ENCODE results near the gene RIMBP3C. TPM values are rescaled to one million over a fixed set of nuclear protein-coding genes. Genes with fewer than 3 reads are reported as not detected.

The RIMBP3C gene
- total and polyA plus RNA-seq, 12 donors: 0.05 to 0.32 (median 0.14) TPM; not detected in 6

GRCh38 chr22:21593406-21594232, 42.4 kb upstream of the RIMBP3C start:
- Histone ChIP-seq H3K9me3 (no peaks in the 10 kb centered on the region), H3K36me3 (peaks cover 0 to 60% (median 21%) of the 10 kb centered on the region in 9 donors), H3K4me3 (no peak overlapping the region), H3K27ac (peak overlapping the region in 5 of 10 donors; percentile 8 to 59 (median 29)), H3K4me1 (peaks cover 13 to 76% (median 64%) of the 10 kb centered on the region in 9 donors), H3K27me3 (no peaks in the 10 kb centered on the region)
- DNase-seq (peak; percentile 61 to 67), ATAC-seq (peak; percentile 59 to 79 (median 69))
- WGBS, 2 donors: 60 to 68% methylated on average over 11 of the region's 11 CpGs
- TF ChIP-seq, protein P1, sequence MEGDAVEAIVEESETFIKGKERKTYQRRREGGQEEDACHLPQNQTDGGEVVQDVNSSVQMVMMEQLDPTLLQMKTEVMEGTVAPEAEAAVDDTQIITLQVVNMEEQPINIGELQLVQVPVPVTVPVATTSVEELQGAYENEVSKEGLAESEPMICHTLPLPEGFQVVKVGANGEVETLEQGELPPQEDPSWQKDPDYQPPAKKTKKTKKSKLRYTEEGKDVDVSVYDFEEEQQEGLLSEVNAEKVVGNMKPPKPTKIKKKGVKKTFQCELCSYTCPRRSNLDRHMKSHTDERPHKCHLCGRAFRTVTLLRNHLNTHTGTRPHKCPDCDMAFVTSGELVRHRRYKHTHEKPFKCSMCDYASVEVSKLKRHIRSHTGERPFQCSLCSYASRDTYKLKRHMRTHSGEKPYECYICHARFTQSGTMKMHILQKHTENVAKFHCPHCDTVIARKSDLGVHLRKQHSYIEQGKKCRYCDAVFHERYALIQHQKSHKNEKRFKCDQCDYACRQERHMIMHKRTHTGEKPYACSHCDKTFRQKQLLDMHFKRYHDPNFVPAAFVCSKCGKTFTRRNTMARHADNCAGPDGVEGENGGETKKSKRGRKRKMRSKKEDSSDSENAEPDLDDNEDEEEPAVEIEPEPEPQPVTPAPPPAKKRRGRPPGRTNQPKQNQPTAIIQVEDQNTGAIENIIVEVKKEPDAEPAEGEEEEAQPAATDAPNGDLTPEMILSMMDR (IDR thresholded peaks at IDR 0.05): peak in 4 of 9 donors; percentile 9 to 31 (median 23)
- intact Hi-C loops (cut with DNase I): no loop called here

DNA sequence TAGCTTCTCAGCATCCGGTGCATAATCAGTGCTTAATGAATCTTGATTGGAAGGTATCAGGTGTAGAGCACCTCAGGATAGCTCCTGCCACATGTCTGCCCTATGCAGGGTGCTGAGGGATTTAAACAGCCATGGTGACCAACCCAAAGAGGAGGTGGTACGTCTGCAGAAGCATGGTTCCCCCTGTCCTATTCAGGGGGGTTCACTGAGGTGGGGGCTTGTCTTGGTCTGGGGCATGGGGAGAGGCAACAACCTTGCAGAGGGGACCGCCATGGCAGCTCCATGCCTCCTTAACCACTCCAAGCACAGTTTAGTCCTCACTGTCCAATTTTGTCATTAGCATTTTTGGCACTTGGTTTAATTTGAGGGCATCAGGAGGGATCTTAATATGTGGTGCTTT, 41.2 kb upstream of the RIMBP3C start:
- Histone ChIP-seq H3K4me3 (no peak overlapping the region), H3K9me3 (no peaks in the 10 kb centered on the region), H3K27ac (peak overlapping the region in 2 of 10 donors; percentile 25 to 46), H3K36me3 (peaks cover 0 to 59% (median 21%) of the 10 kb centered on the region in 9 donors), H3K4me1 (peaks cover 13 to 80% (median 71%) of the 10 kb centered on the region in 9 donors), H3K27me3 (no peaks in the 10 kb centered on the region)
- no peak for ATAC-seq
- intact Hi-C loops (cut with DNase I): no loop called here
- no peak for DNase-seq
- TF ChIP-seq, protein P1 (IDR thresholded peaks at IDR 0.05): no peak
- 84 to 86% methylated on average over 3 of the region's 3 CpGs for WGBS, 2 donors

- Histone ChIP-seq H3K36me3 (peaks cover 0 to 52% (median 21%) of the 10 kb centered on the region in 9 donors), H3K4me1 (peaks cover 13 to 87% (median 72%) of the 10 kb centered on the region in 9 donors), H3K27me3 (no peaks in the 10 kb centered on the region), H3K9me3 (no peaks in the 10 kb centered on the region), H3K27ac (peak overlapping the region in 3 of 10 donors; percentile 36 to 46 (median 40)), H3K4me3 (no peak overlapping the region)
- 50 to 66% methylated on average over 9 of the region's 9 CpGs for WGBS, 2 donors
- TF ChIP-seq, protein P1 (IDR thresholded peaks at IDR 0.05): no peak
- peak; percentile 63 to 86 (median 74) for ATAC-seq
- intact Hi-C loops (cut with DNase I): no loop called here
- DNase-seq: peak; percentile 56 to 57
These were observed 40.4 kb upstream of the RIMBP3C start for GRCh38 chr22:21591695-21592094.

DNA sequence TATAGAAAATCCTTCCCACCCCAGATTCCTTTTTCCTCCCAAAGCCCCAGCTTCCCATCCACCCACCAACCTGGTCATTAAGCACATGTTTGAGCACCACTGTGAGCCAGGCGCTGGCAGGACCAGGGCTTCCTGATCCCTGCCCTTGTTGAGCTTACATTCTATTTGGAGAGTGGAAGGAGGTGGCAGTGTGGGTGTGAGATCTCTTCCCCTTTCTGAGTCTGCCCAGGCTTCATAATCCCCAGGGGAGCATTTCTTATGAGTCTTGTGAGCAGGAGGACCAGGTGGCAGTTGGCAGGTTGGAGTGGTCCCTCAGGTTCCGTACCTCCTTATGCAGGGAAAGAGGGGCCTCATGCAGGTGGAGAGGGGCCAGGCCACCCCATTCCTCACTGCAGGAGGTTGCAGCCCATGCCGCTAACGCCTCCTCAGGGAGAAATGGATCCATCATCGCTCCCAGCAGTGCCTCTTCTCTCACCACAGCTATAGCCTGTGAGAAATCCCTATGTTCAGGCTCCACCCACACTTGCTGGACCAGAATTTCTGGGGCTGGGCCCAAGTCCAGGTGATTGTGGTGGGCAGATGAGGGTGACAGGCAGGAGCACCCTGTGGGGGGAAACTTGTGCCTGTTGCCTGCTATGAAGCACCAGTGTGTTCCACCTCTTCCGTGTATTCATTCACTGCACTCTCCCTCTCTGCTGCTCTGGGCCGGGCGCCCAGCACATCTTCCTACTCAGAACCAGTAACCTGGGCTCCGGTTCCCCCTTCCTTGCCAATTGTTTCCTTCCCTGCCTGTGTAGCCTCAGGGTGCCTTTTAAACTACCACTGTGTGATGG, 39.8 kb upstream of the RIMBP3C start:
- intact Hi-C loops (cut with DNase I): no loop called here
- DNase-seq (no peak), ATAC-seq (peak in 2 of 8 donors; percentile 9 to 11)
- H3K4me1 ChIP-seq: peaks cover 13 to 93% (median 72%) of the 10 kb centered on the region in 9 donors
- no peak overlapping the region for H3K4me3 ChIP-seq
- TF ChIP-seq, protein P1 (IDR thresholded peaks at IDR 0.05): no peak
- 79 to 85% methylated on average over 9 of the region's 9 CpGs for WGBS, 2 donors
- no peaks in the 10 kb centered on the region for H3K27me3 ChIP-seq
- peaks cover 0 to 48% (median 21%) of the 10 kb centered on the region in 9 donors for H3K36me3 ChIP-seq
- no peaks in the 10 kb centered on the region for H3K9me3 ChIP-seq
- H3K27ac ChIP-seq: peak overlapping the region in 2 of 10 donors; percentile 2 to 36
